AG10803 (cell line): ENCODE measurements around the gene CCT6B.
A peak's percentile ranks its signal among the peaks of the same experiment; 100 is the strongest.
"Not testable (repeated sequence)": the region's sequence is repeated elsewhere in the genome, so short reads cannot be mapped to it uniquely, and the experiment has no call there.

Experiments
- DNase-seq: peaks from one replicate; pipeline ENCODE4 v3.0.0; 2010; ENCODE audit warnings: low read depth
- H3K4me3 ChIP-seq: 2 replicates; pipeline ENCODE4 v1.5.1; 2011; ENCODE audit warnings: mild to moderate bottlenecking, low read length, control low read depth
- TF ChIP-seq, protein P1 (sequence below): conservative IDR thresholded peaks from 2 replicates; pipeline ENCODE4 v1.5.1; 2011; ENCODE audit warnings: mild to moderate bottlenecking, low read length, control low read depth, inconsistent platforms

Gene CCT6B

DNA sequence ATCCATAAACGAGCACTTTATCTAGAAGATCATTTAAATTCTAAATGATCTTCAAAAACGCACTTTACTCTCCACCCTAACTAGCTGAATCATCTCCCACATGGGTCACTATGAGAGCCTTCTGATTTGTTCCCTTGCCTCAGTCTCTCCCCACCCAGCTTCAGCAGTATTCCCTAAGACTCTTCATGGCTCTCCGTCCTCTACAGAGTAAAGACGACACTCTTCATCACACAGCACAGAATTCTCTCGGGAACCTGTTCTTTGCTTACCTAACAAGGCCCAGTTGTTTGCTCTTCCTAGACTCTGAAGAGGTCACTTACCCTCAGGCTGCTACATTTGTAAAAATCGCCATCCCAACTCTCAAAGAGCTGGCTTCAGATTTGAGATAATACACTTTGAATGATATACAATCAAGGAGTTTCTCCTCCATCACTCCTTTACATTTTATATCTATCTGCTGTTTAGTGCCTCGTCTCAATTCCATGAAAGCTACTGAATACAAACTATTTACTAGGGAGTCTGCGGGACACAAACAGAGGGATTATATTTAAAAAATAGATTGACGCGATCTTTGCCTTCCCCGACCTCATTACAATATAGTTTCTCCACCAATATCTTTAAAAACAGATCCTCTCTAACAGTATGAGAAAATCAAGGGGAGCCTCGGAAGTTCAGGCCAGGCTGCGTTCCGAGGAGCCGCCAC is 18.5 kb upstream of the CCT6B start:
- peak overlapping the region; percentile 73 for H3K4me3 ChIP-seq
- TF ChIP-seq, protein P1, sequence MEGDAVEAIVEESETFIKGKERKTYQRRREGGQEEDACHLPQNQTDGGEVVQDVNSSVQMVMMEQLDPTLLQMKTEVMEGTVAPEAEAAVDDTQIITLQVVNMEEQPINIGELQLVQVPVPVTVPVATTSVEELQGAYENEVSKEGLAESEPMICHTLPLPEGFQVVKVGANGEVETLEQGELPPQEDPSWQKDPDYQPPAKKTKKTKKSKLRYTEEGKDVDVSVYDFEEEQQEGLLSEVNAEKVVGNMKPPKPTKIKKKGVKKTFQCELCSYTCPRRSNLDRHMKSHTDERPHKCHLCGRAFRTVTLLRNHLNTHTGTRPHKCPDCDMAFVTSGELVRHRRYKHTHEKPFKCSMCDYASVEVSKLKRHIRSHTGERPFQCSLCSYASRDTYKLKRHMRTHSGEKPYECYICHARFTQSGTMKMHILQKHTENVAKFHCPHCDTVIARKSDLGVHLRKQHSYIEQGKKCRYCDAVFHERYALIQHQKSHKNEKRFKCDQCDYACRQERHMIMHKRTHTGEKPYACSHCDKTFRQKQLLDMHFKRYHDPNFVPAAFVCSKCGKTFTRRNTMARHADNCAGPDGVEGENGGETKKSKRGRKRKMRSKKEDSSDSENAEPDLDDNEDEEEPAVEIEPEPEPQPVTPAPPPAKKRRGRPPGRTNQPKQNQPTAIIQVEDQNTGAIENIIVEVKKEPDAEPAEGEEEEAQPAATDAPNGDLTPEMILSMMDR = no peak
- DNase-seq = no peak

DNA sequence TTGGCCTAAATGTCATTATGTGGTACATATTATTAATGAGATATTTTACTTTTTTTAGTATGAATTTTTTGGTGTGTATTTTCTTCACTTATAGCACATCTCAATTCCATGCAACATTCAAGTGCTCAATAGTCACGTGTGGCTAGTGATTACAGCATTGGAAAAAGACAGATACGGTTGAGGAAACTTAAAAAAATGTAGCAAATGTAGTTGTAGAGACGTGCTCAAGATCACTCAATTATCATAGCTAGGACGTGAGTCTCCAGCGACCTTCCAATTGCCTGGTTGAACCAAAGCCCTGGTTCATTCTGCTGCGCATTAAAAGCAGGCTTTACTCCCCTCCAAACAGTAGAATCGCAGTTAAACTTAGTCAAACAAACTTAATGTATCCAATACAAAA is 17.9 kb upstream of the CCT6B start:
- DNase-seq = no peak
- TF ChIP-seq, protein P1 = no peak
- H3K4me3 ChIP-seq = no peak overlapping the region

DNA sequence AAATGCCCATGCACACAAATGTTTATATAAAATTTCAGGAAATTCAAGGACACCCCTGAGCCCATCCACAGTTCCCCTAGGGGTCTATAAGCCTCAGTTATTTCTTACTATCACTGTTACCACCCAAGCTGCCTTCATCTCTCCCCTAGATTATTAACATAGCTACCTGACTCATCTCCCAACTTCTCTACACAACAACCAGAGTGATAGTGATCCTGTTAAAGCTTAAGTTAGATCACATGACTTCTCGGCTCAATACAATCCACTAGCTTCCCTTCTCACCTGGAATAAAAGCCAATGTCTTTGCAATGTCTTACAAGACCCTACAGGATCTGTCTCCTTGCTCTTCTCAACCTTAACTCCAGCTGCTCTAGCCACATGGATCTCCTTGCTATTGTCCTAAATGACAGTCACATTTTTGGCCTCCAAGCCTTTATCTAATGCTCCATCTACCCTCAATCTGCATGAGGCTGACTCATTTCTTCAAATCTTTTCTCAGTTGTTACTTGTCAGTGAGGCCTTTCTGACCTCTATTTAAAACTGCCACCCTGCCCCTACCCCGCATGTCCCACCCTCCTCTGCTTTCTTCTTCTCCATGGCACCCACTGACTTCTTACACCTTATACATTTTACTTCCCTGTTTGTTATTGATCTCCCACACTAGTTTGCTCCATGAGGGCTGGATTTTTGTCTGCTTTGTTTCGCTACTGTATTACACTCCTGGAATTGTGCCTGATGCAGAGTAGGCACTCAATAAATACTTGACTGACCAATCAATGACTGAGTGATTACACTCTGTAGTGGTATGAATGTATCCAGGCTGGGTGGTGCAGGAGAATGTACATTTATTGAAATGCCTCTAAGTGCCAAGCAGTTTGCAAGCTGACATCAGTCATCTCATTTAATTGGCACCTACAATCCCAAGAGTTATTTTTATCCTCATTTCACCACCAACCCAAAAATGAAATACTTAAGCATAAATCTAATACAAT is 13.8 kb upstream of the CCT6B start:
- TF ChIP-seq, protein P1 = no peak
- no peak overlapping the region for H3K4me3 ChIP-seq
- no peak for DNase-seq

DNA sequence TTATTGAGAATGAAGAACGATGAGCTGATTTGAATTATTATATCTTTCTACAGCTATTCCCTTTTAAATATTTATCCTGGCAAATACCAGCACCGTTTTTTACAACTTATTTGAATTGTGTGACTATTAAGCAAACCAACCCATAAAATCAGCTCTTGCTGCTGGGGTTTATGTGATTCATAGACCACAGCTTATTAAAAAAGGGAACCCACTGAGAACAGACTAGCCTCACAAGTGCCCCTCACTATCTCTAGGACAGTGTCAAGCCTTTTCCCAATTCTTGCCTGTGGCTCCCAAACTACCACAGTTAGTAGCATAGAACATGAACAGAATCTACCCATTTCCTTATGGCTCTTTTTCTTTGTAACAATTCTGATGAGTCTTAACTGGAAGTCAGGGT is 12.9 kb upstream of the CCT6B start:
- no peak for DNase-seq
- H3K4me3 ChIP-seq = no peak overlapping the region
- TF ChIP-seq, protein P1 = no peak

DNA sequence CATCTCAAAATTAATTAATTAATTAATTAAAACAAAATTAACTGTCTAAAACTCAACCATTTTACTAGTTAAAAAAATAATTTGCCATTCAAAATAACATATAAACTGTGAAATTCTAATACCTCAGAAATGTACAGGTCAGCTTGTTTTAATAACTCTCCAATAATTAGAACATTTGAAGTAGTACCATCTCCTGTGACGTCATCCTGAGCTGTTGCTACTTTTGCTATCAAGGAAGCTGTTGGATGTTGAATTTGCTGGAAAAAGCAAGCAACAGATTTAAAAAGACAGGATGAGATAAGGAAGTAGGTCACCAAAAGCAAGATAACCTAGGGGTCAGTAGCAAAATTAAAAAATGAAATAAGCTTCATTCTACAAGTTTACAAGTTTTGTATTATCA is 2.8 kb downstream of the CCT6B start:
- H3K4me3 ChIP-seq = no peak overlapping the region
- TF ChIP-seq, protein P1 = no peak
- DNase-seq = no peak

DNA sequence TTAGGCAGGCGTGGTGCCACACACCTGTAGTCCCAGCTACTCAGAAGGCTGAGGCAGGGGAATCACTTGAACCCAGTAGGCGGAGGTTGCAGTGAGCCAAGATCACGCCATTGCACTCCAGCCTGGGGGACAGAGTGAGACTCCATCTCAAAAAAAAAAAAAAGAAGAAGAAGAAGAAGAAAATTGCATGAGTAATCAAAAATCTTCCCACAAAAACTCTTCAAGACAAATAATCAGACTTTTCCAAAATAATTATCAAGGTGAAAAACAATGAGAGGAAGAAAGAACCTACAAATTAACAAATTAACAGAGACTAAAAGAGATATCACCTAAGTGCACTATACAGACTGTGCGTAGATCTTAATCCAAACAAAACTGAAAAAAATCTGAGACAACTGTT is 10.5 kb downstream of the CCT6B start:
- not testable (repeated sequence) for H3K4me3 ChIP-seq, DNase-seq

DNA sequence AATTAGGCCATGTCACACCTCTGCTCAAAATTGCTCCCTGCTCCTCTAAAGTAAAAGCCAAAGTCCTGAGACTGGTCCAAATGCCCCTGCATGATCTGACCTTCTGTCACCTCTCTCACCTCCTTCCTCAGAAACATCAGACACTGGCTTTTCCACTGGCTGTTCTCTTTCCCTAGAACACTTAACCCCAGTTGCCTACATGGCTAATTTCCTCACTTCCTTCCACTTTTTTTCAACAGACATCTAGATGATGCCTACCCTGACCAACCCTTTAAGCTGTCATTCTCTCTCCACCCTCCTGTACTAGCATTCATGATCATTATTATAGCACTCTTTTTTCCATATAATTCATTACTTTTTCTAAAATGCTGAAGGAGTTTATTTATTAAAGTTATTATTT is 31.0 kb downstream of the CCT6B start:
- no peak for DNase-seq
- TF ChIP-seq, protein P1 = no peak
- H3K4me3 ChIP-seq = no peak overlapping the region
